GM12892 (cell line): ENCODE measurements around the gene G3BP2. TPM values are rescaled to one million over a fixed set of nuclear protein-coding genes. Genes with fewer than 3 reads are reported as not detected.
A peak's percentile ranks its signal among the peaks of the same experiment; 100 is the strongest.
"Not testable (repeated sequence)": the region's sequence is repeated elsewhere in the genome, so short reads cannot be mapped to it uniquely, and the experiment has no call there.

Source experiments
- DNase-seq: peaks from one replicate; pipeline ENCODE4 v3.0.0; 2011; ENCODE audit not compliant: insufficient read length
- FAIRE-seq: peaks from 2 replicates; lab custom pipeline; 2011; peaks lifted over from hg19 to GRCh38; lab: Jason Lieb, UNC
- POLR2A ChIP-seq: IDR thresholded peaks from 2 replicates; pipeline ENCODE4 v1.6.1; 2011; ENCODE audit warnings: low read depth, low read length, control low read depth
- POLR2AphosphoS5 ChIP-seq: IDR thresholded peaks from 2 replicates; pipeline ENCODE4 v1.6.1; 2011; ENCODE audit warnings: low read depth, low read length, control low read depth
- TAF1 ChIP-seq: IDR thresholded peaks from 2 replicates; pipeline ENCODE4 v1.6.1; 2011; ENCODE audit warnings: low read depth, mild to moderate bottlenecking, control low read depth, low read length, borderline replicate concordance
- polyA plus RNA-seq: library from polyadenylated mRNA; unstranded; fragments of >200 nt; gene quantifications from one replicate; pipeline ENCODE4 v1.2.1, GENCODE V29; 2012; ENCODE audit warnings: missing spikeins, inconsistent platforms; ENCODE audit not compliant: missing spikeins

Gene G3BP2
- 91.1 TPM for polyA plus RNA-seq

GRCh38 chr4:75673027-75673958, at the start of gene G3BP2:
Gene G3BP2 (minus strand): TSS chr4:75673411. CDS start chr4:75662025, 11,386 bp downstream.
- FAIRE-seq (peak; percentile 99), DNase-seq (peak; percentile 88)
- TF ChIP-seq POLR2A: peak; percentile 88
- peak; percentile 71 for TF ChIP-seq TAF1
- TF ChIP-seq POLR2AphosphoS5: peak; percentile 90; the same call in 1 of the 2 replicates

- no peak for DNase-seq
- TF ChIP-seq POLR2AphosphoS5: no peak
- FAIRE-seq: peak; percentile 36
Measured at GRCh38 chr4:75722417-75722816, 49.2 kb upstream of the G3BP2 start.

GRCh38 chr4:75718529-75718928, 45.3 kb upstream of the G3BP2 start:
- no peak for DNase-seq
- TF ChIP-seq POLR2A (no peak), TAF1 (no peak), POLR2AphosphoS5 (no peak)
- no peak for FAIRE-seq

GRCh38 chr4:75717408-75717807, 44.2 kb upstream of the G3BP2 start:
- TF ChIP-seq TAF1: no peak
- no peak for TF ChIP-seq POLR2AphosphoS5
- no peak for TF ChIP-seq POLR2A
- no peak for FAIRE-seq
- DNase-seq: no peak

GRCh38 chr4:75716054-75716453, 42.8 kb upstream of the G3BP2 start:
- not testable (repeated sequence) for FAIRE-seq, DNase-seq

GRCh38 chr4:75715105-75715799, 42.0 kb upstream of the G3BP2 start:
- TF ChIP-seq POLR2A (no peak), TAF1 (no peak), POLR2AphosphoS5 (no peak)
- peak; percentile 53 for FAIRE-seq
- DNase-seq: no peak

GRCh38 chr4:75714704-75715103, 41.5 kb upstream of the G3BP2 start:
- no peak for FAIRE-seq
- DNase-seq: no peak
- TF ChIP-seq POLR2AphosphoS5 (no peak), POLR2A (no peak)

GRCh38 chr4:75714011-75714410, 40.8 kb upstream of the G3BP2 start:
- DNase-seq: no peak
- no peak for FAIRE-seq
- TF ChIP-seq POLR2AphosphoS5 (no peak), TAF1 (no peak), POLR2A (no peak)

- FAIRE-seq (peak; percentile 30), DNase-seq (no peak)
- TF ChIP-seq POLR2A: no peak
- TF ChIP-seq TAF1: no peak
- no peak for TF ChIP-seq POLR2AphosphoS5
Measured at GRCh38 chr4:75710246-75710645, 37.0 kb upstream of the G3BP2 start.

- FAIRE-seq (peak; percentile 51), DNase-seq (no peak)
- TF ChIP-seq TAF1 (no peak), POLR2A (no peak), POLR2AphosphoS5 (no peak)
Measured at GRCh38 chr4:75708218-75708691, 35.0 kb upstream of the G3BP2 start.

GRCh38 chr4:75705198-75705977, 32.2 kb upstream of the G3BP2 start:
- no peak for DNase-seq
- FAIRE-seq: no peak
- TF ChIP-seq POLR2A (no peak), POLR2AphosphoS5 (no peak), TAF1 (no peak)
